H9 (cell line): ENCODE measurements around the gene ENTPD6. TPM values are rescaled to one million over a fixed set of nuclear protein-coding genes. Genes with fewer than 3 reads are reported as not detected.

Experiments
- DNase-seq: peaks from one replicate; pipeline ENCODE4 v3.0.0-alpha.2; 2017
- H2AFZ ChIP-seq: one replicate; pipeline ENCODE4 v1.6.1; 2013; ENCODE audit warnings: mild to moderate bottlenecking, low read length, control low read depth, moderate library complexity
- H2AK5ac ChIP-seq: 2 replicates; pipeline ENCODE4 v1.6.1; 2013; ENCODE audit warnings: low read length, control low read depth, mixed read lengths; ENCODE audit not compliant: insufficient read length
- H2BK120ac ChIP-seq: one replicate; pipeline ENCODE4 v1.6.1; 2013; ENCODE audit warnings: low read depth, mild to moderate bottlenecking, low read length, control low read depth, inconsistent platforms; ENCODE audit not compliant: poor library complexity, severe bottlenecking
- H2BK12ac ChIP-seq: 2 replicates; pipeline ENCODE4 v1.6.1; 2013; ENCODE audit warnings: low read length, control low read depth, mixed read lengths, low read depth; ENCODE audit not compliant: insufficient read length
- H2BK15ac ChIP-seq: 2 replicates; pipeline ENCODE4 v1.6.1; 2013; ENCODE audit warnings: low read depth, low read length, control low read depth
- H2BK20ac ChIP-seq: one replicate; pipeline ENCODE4 v1.6.1; 2013; ENCODE audit warnings: low read depth, mild to moderate bottlenecking, low read length, control low read depth, inconsistent platforms; ENCODE audit not compliant: poor library complexity, severe bottlenecking
- H2BK5ac ChIP-seq: 2 replicates; pipeline ENCODE4 v1.6.1; 2013; ENCODE audit warnings: low read length, control low read depth, mixed read lengths; ENCODE audit not compliant: insufficient read length
- H3K14ac ChIP-seq: 2 replicates; pipeline ENCODE4 v1.6.1; 2013; ENCODE audit warnings: low read length, control low read depth; ENCODE audit not compliant: insufficient read depth
- H3K18ac ChIP-seq: 2 replicates; pipeline ENCODE4 v1.6.1; 2013; ENCODE audit warnings: low read depth, mild to moderate bottlenecking, mixed read lengths, low read length, control low read depth; ENCODE audit not compliant: insufficient read length
- H3K23ac ChIP-seq: 2 replicates; pipeline ENCODE4 v1.6.1; 2013; ENCODE audit warnings: low read length, control low read depth, mixed read lengths, low read depth; ENCODE audit not compliant: insufficient read length
- H3K23me2 ChIP-seq: 2 replicates; pipeline ENCODE4 v1.6.1; 2013; ENCODE audit warnings: low read depth, mild to moderate bottlenecking, mixed read lengths, low read length, control low read depth; ENCODE audit not compliant: insufficient read length, poor library complexity, severe bottlenecking
- H3K27ac ChIP-seq: 2 replicates; pipeline ENCODE4 v1.5.1; 2013; ENCODE audit warnings: low read length, control low read depth, mixed read lengths, low read depth; ENCODE audit not compliant: insufficient read length
- H3K27me3 ChIP-seq: 2 replicates; pipeline ENCODE4 v1.6.1; 2013; ENCODE audit warnings: low read length, control low read depth, inconsistent platforms; ENCODE audit not compliant: insufficient read depth
- H3K4ac ChIP-seq: 2 replicates; pipeline ENCODE4 v1.6.1; 2013; ENCODE audit warnings: low read depth, mild to moderate bottlenecking, control low read depth, inconsistent platforms, low read length, moderate library complexity
- H3K4me1 ChIP-seq: 2 replicates; pipeline ENCODE4 v1.6.1; 2013; ENCODE audit warnings: low read length, control low read depth, inconsistent platforms; ENCODE audit not compliant: insufficient read depth
- H3K4me2 ChIP-seq: 2 replicates; pipeline ENCODE4 v1.6.1; 2013; ENCODE audit warnings: low read length, control low read depth, mixed read lengths; ENCODE audit not compliant: insufficient read length, insufficient read depth
- H3K56ac ChIP-seq: 2 replicates; pipeline ENCODE4 v1.6.1; 2013; ENCODE audit warnings: low read depth, mild to moderate bottlenecking, mixed read lengths, low read length, control low read depth; ENCODE audit not compliant: insufficient read length
- H3K79me1 ChIP-seq: 2 replicates; pipeline ENCODE4 v1.6.1; 2013; ENCODE audit warnings: low read depth, mild to moderate bottlenecking, moderate library complexity, low read length, control low read depth, inconsistent platforms; ENCODE audit not compliant: insufficient read depth, poor library complexity, severe bottlenecking
- H3K79me2 ChIP-seq: 2 replicates; pipeline ENCODE4 v1.6.1; 2013; ENCODE audit warnings: low read length, control low read depth, inconsistent platforms; ENCODE audit not compliant: insufficient read depth
- H3K9ac ChIP-seq: 2 replicates; pipeline ENCODE4 v1.6.1; 2013; ENCODE audit warnings: low read length, control low read depth, mixed read lengths; ENCODE audit not compliant: insufficient read length; ENCODE audit errors: extremely low read depth
- H3K9me3 ChIP-seq: one replicate; pipeline ENCODE4 v1.6.1; 2013; ENCODE audit warnings: low read depth, low read length, inconsistent platforms; ENCODE audit not compliant: control insufficient read depth
- H3T11ph ChIP-seq: one replicate; pipeline ENCODE4 v1.6.1; 2013; ENCODE audit warnings: mild to moderate bottlenecking, low read length, control low read depth, inconsistent platforms
- H4K20me1 ChIP-seq: one replicate; pipeline ENCODE4 v1.6.1; 2013; ENCODE audit not compliant: control insufficient read depth, insufficient read length, insufficient read depth
- H4K5ac ChIP-seq: 2 replicates; pipeline ENCODE4 v1.6.1; 2013; ENCODE audit warnings: low read depth, mild to moderate bottlenecking, mixed read lengths, low read length, control low read depth; ENCODE audit not compliant: insufficient read length
- H4K8ac ChIP-seq: replicated peaks from 2 replicates; pipeline ENCODE4 v1.6.1; 2013; ENCODE audit warnings: low read length, control low read depth, mixed read lengths, low read depth; ENCODE audit not compliant: insufficient read length
- H4K91ac ChIP-seq: 2 replicates; pipeline ENCODE4 v1.6.1; 2013; ENCODE audit warnings: low read depth, mild to moderate bottlenecking, moderate library complexity, mixed read lengths, low read length, control low read depth; ENCODE audit not compliant: insufficient read length
- H3K27ac Mint-ChIP-seq, 3 experiments: 2 replicates in 2 of 3; 3 replicates in 1 of 3; pipeline ENCODE4 v1.8.0; 2020 to 2021; ENCODE audit warnings: mixed read lengths in 3 of 3, mild to moderate bottlenecking in 1 of 3, moderate library complexity in 1 of 3
- H3K27me3 Mint-ChIP-seq: 2 replicates; pipeline ENCODE4 v1.8.0; 2021; ENCODE audit warnings: low read depth, mild to moderate bottlenecking, moderate library complexity, mixed read lengths
- H3K36me3 Mint-ChIP-seq, 3 experiments: 2 replicates in 2 of 3; 3 replicates in 1 of 3; pipeline ENCODE4 v1.8.0; 2020 to 2021; ENCODE audit warnings: low read depth in 3 of 3, mixed read lengths in 3 of 3; ENCODE audit not compliant: insufficient read depth in 1 of 3
- H3K4me1 Mint-ChIP-seq, 2 experiments: 2 replicates each; pipeline ENCODE4 v1.8.0; 2020; ENCODE audit warnings: mixed read lengths in 2 of 2
- H3K4me3 Mint-ChIP-seq, 2 experiments: 2 replicates in 1 of 2; 3 replicates in 1 of 2; pipeline ENCODE4 v1.8.0; 2020 to 2021; ENCODE audit warnings: mild to moderate bottlenecking in 2 of 2, mixed read lengths in 2 of 2, moderate library complexity in 1 of 2
- H3K9me3 Mint-ChIP-seq, 2 experiments: 2 replicates in 1 of 2; 3 replicates in 1 of 2; pipeline ENCODE4 v1.8.0; 2020; ENCODE audit warnings: mild to moderate bottlenecking in 2 of 2, mixed read lengths in 2 of 2, moderate library complexity in 1 of 2
- CTCF ChIP-seq: fragments of 200-600 bp; sonication (generic); conservative IDR thresholded peaks from 3 replicates; pipeline ENCODE4 v1.8.0; 2021; ENCODE audit warnings: antibody characterized with exemption, mild to moderate bottlenecking
- WGBS: extraction: QIAGEN DNeasy Blood & Tissue Kit; methylation state at CpG from one replicate; pipeline ENCODE4 v1.1.7; 2013; ENCODE audit warnings: missing lambda C conversion rate, low lambda C conversion rate, mixed read lengths; ENCODE audit not compliant: insufficient read length; ENCODE audit errors: extremely low coverage; 5-methylcytosine and 5-hydroxymethylcytosine counted together
- total RNA-seq: library from RNA; stranded (reverse); gene quantifications from 2 replicates; pipeline ENCODE4 v1.2.1, GENCODE V29; 2021

The ENTPD6 gene
- total RNA-seq, 1 experiment from 2014 or later, result 57.4 TPM

GRCh38 chr20:25223179-25223661 is 27.7 kb downstream of the ENTPD6 start:
- no peak overlapping the region for H3K4ac ChIP-seq
- H3K27me3 ChIP-seq, result no peaks in the 10 kb centered on the region
- TF ChIP-seq CTCF, result peak; percentile 33; the same call in 2 of the 3 replicates
- no peaks in the 10 kb centered on the region for H4K20me1 ChIP-seq
- no peak overlapping the region for H2BK12ac ChIP-seq
- H3K9me3 ChIP-seq, result no peaks in the 10 kb centered on the region
- no peak overlapping the region for H3T11ph ChIP-seq
- no peaks in the 10 kb centered on the region for H3K4me1 ChIP-seq
- no peaks in the 10 kb centered on the region for H3K79me1 ChIP-seq
- no peak overlapping the region for H4K91ac ChIP-seq
- peak overlapping the region; percentile 62; the same call in 1 of the 2 replicates for H3K14ac ChIP-seq
- no CpG with 5 or more reads among the region's 8 CpGs for WGBS
- peak overlapping the region; percentile 9 for H2BK5ac ChIP-seq
- H3K27me3 Mint-ChIP-seq, result no peaks in the 10 kb centered on the region
- H3K27ac Mint-ChIP-seq, result peak overlapping the region; percentile 85 to 92 (median 88); a peak in 5 of 7 replicates
- peaks cover 17 to 20% of the 10 kb centered on the region in 2 experiments for H3K4me1 Mint-ChIP-seq
- H3K4me3 Mint-ChIP-seq, result 0 out of 5 replicates have a peak overlapping the region, but pooled peaks of 1 of the 2 experiments have one; percentile 38
- no peak overlapping the region for H4K8ac ChIP-seq
- no peak overlapping the region for H3K23ac ChIP-seq
- H3K23me2 ChIP-seq, result no peaks in the 10 kb centered on the region
- no peak overlapping the region for H2BK20ac ChIP-seq
- H4K5ac ChIP-seq, result no peak overlapping the region
- H2AK5ac ChIP-seq, result no peak overlapping the region
- peak; percentile 69 for DNase-seq
- no peak overlapping the region for H3K18ac ChIP-seq
- H3K9ac ChIP-seq, result no peak overlapping the region
- H3K27ac ChIP-seq, result no peak overlapping the region
- no peaks in the 10 kb centered on the region for H3K79me2 ChIP-seq
- no peak overlapping the region for H3K4me2 ChIP-seq
- H2BK120ac ChIP-seq, result no peak overlapping the region
- H2AFZ ChIP-seq, result no peak overlapping the region
- H3K36me3 Mint-ChIP-seq, result peaks cover 0 to 30% (median 0%) of the 10 kb centered on the region in 3 experiments; a peak in 3 of 7 replicates
- no peak overlapping the region for H3K56ac ChIP-seq
- no peaks in the 10 kb centered on the region for H3K9me3 Mint-ChIP-seq
- H2BK15ac ChIP-seq, result no peak overlapping the region
